Lung (tissue), 16 donors: ENCODE measurements around the gene FAM149A. TPM values are rescaled to one million over a fixed set of nuclear protein-coding genes. Genes with fewer than 3 reads are reported as not detected.
A peak's percentile ranks its signal among the peaks of the same experiment; 100 is the strongest.

Experiments
- ATAC-seq: fragments of 200-7000 bp; cut with Tn5 transposase; one replicate; pipeline ENCODE4 v1.9.1; 2020; ENCODE audit warnings: moderate number of reproducible peaks; ENCODE audit not compliant: insufficient read depth, low FRiP score
- DNase-seq, 3 donors: peaks; one replicate each; pipeline ENCODE4 v3.0.0-alpha.2; 2013 to 2017
- H3K27ac ChIP-seq, 2 donors: one replicate each; pipeline ENCODE4 v1.5.1; 2013; ENCODE audit warnings: mild to moderate bottlenecking in 2 of 2, moderate library complexity in 2 of 2, control low read depth in 1 of 2, inconsistent platforms in 1 of 2, low read depth in 1 of 2, low read length in 1 of 2
- H3K27me3 ChIP-seq, 3 donors: one replicate each; pipeline ENCODE4 v1.5.1; 2013; ENCODE audit warnings: low read length in 2 of 3; ENCODE audit not compliant: control insufficient read depth in 3 of 3, insufficient read depth in 3 of 3
- H3K36me3 ChIP-seq, 4 donors: one replicate each; pipeline ENCODE4 v1.5.1; 2013; ENCODE audit warnings: low read length in 4 of 4, mild to moderate bottlenecking in 1 of 4, moderate library complexity in 1 of 4; ENCODE audit not compliant: control insufficient read depth in 4 of 4, insufficient read depth in 4 of 4
- H3K4me1 ChIP-seq, 5 donors: one replicate each; pipeline ENCODE4 v1.5.1; 2013; ENCODE audit warnings: low read length in 5 of 5, mild to moderate bottlenecking in 2 of 5, moderate library complexity in 1 of 5; ENCODE audit not compliant: control insufficient read depth in 5 of 5, insufficient read depth in 5 of 5
- H3K4me3 ChIP-seq: one replicate; pipeline ENCODE4 v1.5.1; 2013; ENCODE audit warnings: mild to moderate bottlenecking, control low read depth, moderate library complexity
- H3K9ac ChIP-seq, 2 donors: one replicate each; pipeline ENCODE4 v1.5.1; 2013; ENCODE audit warnings: low read length in 2 of 2, control low read depth in 1 of 2; ENCODE audit not compliant: insufficient read depth in 1 of 2
- H3K9me3 ChIP-seq, 4 donors: one replicate each; pipeline ENCODE4 v1.5.1; 2013; ENCODE audit warnings: low read length in 3 of 4, mild to moderate bottlenecking in 1 of 4, moderate library complexity in 1 of 4; ENCODE audit not compliant: control insufficient read depth in 4 of 4, insufficient read depth in 3 of 4
- WGBS, 2 donors: extraction: QIAGEN DNeasy Blood & Tissue Kit; methylation state at CpG; one replicate each; pipeline ENCODE4 v1.1.7; 2013; 5-methylcytosine and 5-hydroxymethylcytosine counted together
- long read RNA-seq, 5 donors: transcript quantifications; one replicate each; lab custom pipeline, GENCODE V29; 2026
- polyA plus RNA-seq, 2 donors: library from polyadenylated mRNA; stranded (reverse); fragments of 200-250 nt; gene quantifications; one replicate each; pipeline ENCODE4 v1.2.1, GENCODE V29; 2013
- total RNA-seq, 2 donors: library from RNA; depleted of rRNA in 1 of 2; stranded (reverse); fragments of >200 nt in 1 of 2; gene quantifications; one replicate each; pipeline ENCODE4 v1.2.1, GENCODE V29; 2014 to 2021
- TF ChIP-seq, protein P1 (sequence below): IDR thresholded peaks from 2 replicates; pipeline ENCODE4 v1.5.1; 2012; ENCODE audit warnings: mild to moderate bottlenecking; ENCODE audit errors: control extremely low read depth, extremely low read depth
- donor health status: control.
- donor health status: control.
- donor health status: Bipolar disorder and iron deficiency.
- donor health status: healthy.
- donor health status: DM: yes; HTN: yes; CAD: no.

The FAM149A gene
- total RNA-seq (10 to 100 TPM; 14.4 to 14.8 TPM), polyA plus RNA-seq (10 to 100 TPM in 1 of 2 donors, 1 to 10 TPM in 1; 2.5 to 11.7 TPM)
- long read RNA-seq, donor 1, partial matches to known transcripts, result 0 of 2 reads
- long read RNA-seq, donor 1, other reads (novel, unspliced or antisense), result 0 of 2 reads
- long read RNA-seq, donor 2, partial matches to known transcripts, result 0 of 1 reads
- long read RNA-seq, donor 2, other reads (novel, unspliced or antisense), result 0 of 1 reads
- long read RNA-seq, donor 3, result 0 reads
- long read RNA-seq, donor 4, result 0 reads
- long read RNA-seq, donor 5, partial matches to known transcripts, result 0 of 3 reads
- long read RNA-seq, donor 5, other reads (novel, unspliced or antisense), result 0 of 3 reads

- Histone ChIP-seq H3K9me3 (no peaks in the 10 kb centered on the region), H3K4me1 (peaks cover 0 to 15% (median 6%) of the 10 kb centered on the region in 5 donors), H3K9ac (peak within 1 kb of the TSS; percentile 42 to 55), H3K27ac (peak within 1 kb of the TSS in 1 of 2 donors; percentile 59), H3K4me3 (peak within 1 kb of the TSS; percentile 59), H3K27me3 (no peaks in the 10 kb centered on the region), H3K36me3 (peaks cover 0 to 2% (median 0%) of the 10 kb centered on the region in 4 donors)
- TF ChIP-seq, protein P1, sequence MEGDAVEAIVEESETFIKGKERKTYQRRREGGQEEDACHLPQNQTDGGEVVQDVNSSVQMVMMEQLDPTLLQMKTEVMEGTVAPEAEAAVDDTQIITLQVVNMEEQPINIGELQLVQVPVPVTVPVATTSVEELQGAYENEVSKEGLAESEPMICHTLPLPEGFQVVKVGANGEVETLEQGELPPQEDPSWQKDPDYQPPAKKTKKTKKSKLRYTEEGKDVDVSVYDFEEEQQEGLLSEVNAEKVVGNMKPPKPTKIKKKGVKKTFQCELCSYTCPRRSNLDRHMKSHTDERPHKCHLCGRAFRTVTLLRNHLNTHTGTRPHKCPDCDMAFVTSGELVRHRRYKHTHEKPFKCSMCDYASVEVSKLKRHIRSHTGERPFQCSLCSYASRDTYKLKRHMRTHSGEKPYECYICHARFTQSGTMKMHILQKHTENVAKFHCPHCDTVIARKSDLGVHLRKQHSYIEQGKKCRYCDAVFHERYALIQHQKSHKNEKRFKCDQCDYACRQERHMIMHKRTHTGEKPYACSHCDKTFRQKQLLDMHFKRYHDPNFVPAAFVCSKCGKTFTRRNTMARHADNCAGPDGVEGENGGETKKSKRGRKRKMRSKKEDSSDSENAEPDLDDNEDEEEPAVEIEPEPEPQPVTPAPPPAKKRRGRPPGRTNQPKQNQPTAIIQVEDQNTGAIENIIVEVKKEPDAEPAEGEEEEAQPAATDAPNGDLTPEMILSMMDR, result no peak
- ATAC-seq, result peak; percentile 66
- WGBS, 2 donors, result 16 to 18% methylated on average over 46 to 57 of the region's 57 CpGs
- peak; percentile 63 to 74 (median 73) for DNase-seq
Observed at GRCh38 chr4:186104114-186104889, at the start of gene FAM149A. TSS of gene FAM149A (plus strand) at chr4:186104704.

DNA sequence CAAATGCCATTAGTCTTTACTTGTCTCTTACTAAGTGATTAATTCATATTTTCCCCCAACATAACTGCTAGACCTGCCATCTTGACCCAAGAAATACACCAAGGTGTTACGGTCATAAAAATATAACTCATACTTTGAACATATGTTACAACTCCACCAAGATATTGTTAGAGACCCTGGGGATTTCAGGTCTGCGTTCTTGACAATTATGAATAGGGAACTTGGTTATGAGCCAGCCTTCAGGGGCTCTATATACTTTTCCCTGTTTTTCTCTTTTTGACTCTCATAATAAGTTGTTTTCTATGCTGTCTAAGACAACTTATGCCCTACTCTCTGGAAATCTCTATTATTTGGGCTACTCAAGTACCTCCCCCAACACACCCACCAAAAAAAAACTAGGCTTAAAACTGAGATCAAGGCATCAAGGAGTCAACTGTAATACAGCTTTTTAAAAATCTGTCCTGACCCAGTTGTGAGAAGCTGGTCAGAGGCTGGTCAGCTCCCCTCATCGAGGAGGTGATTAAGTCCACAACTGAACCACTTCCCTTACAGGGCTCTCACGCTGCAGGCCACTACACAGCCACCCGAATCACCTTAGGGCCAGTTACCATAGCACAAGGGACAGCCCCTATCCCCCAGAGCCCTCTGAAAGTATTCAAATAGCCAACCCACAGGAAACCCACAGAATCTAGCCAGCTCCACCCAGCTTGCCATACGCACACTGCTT, 46.1 kb upstream of the FAM149A start:
- 58 to 75% methylated on average over 6 of the region's 6 CpGs for WGBS, 2 donors
- DNase-seq, result no peak
- ATAC-seq, result no peak
- H3K27ac ChIP-seq, result no peak overlapping the region
- H3K4me3 ChIP-seq, result no peak overlapping the region
- no peak overlapping the region for H3K9ac ChIP-seq
- H3K36me3 ChIP-seq, result no peaks in the 10 kb centered on the region
- H3K27me3 ChIP-seq, result no peaks in the 10 kb centered on the region
- H3K4me1 ChIP-seq, result no peaks in the 10 kb centered on the region
- H3K9me3 ChIP-seq, result no peaks in the 10 kb centered on the region
- TF ChIP-seq, protein P1, result no peak

DNA sequence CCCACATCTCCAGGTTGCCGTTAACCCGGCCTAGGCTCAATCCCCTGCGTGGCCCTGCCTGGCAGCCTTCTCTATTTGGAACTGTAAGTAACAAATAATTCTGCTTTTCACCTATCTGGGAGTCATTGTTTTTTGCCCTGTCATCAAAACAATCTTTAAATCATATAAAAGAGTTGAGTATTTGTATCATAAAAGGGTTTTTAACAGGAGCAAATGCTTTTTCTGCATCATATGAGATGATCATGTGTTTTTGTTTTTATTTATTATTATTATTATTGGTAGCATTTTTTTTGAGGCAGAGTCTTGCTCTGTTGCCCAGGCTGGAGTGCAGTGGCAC, 45.6 kb upstream of the FAM149A start:
- Histone ChIP-seq H3K4me3 (no peak overlapping the region), H3K9me3 (no peaks in the 10 kb centered on the region), H3K27me3 (no peaks in the 10 kb centered on the region), H3K4me1 (no peaks in the 10 kb centered on the region), H3K36me3 (no peaks in the 10 kb centered on the region), H3K27ac (no peak overlapping the region), H3K9ac (no peak overlapping the region)
- DNase-seq (no peak), ATAC-seq (no peak)
- 64 to 65% methylated on average over 3 of the region's 3 CpGs for WGBS, 2 donors
- TF ChIP-seq, protein P1, result no peak
